Fibroblast of the conjunctiva (primary cell): ENCODE data around the gene IGSF11.

Experiments used
- DNase-seq: peaks from one replicate; pipeline ENCODE4 v3.0.0-alpha.2; 2010; ENCODE audit warnings: low read depth

The IGSF11 gene

GRCh38 chr3:118948146-118948545 is 86.5 kb downstream of the IGSF11 start:
- no peak for DNase-seq

DNA sequence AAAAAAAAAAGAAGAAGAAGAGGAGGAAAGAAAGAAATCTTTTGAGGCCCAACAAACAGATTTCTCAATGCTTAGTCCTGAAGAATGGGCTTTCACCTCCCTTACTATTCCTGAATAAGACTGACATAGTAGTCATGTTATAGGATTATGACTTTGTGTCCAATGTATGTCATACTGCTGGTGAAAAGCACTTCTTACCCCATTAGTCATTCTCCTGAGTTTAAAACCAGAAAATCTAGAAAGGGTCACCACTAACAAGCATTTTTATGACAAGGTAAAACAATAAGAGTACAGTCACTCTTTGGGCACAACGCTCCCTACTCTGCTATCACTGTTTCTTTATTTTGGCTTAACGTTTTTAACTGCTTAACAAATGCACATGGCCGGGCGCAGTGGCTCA is 88.2 kb downstream of the IGSF11 start:
- DNase-seq, result no peak

DNA sequence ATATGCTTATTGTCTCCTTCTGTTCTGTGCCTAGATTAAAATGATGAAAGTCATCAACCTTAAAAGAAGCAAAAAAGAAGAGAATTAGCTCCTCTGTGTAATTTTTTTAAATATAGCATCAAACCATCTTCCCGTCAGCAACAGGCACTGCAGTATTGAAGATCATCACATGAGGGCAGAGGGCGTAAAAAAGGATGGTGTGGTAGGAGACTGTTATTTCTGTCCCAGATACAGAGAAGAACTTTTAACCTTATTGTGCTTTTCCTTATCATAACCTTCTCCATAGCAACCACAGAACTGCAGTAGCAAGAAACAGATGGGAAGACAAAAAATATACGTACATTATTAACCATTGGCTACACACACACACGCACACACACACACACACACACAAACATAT is 88.8 kb downstream of the IGSF11 start:
- DNase-seq, result no peak

GRCh38 chr3:118943597-118943996 is 91.0 kb downstream of the IGSF11 start:
- no peak for DNase-seq

- DNase-seq, result no peak
Measured at GRCh38 chr3:118942671-118943070, 92.0 kb downstream of the IGSF11 start.

DNA sequence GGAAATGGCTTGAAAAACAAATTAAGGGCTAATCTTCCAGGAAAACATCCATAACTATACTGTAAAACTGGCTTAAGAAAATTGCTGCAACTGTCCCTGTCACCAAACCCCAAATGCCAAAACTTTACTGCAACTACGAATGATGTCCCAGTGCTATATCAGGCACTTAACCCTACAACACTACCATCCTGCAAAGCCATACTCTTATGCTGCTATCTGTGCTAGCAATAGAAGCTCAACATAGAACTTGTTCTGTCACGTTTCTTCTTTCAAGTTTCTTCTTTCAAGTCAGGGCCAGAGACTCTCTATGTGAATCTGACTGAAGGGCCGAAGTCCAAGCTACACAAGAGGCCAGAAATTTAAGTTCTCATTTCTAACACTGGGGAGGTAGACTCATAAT is 92.5 kb downstream of the IGSF11 start:
- DNase-seq, result no peak

GRCh38 chr3:118941236-118941635 is 93.4 kb downstream of the IGSF11 start:
- no peak for DNase-seq

GRCh38 chr3:118938183-118938961 is 96.3 kb downstream of the IGSF11 start:
- no peak for DNase-seq

- no peak for DNase-seq
Measured at GRCh38 chr3:118936811-118937210, 97.8 kb downstream of the IGSF11 start.

- DNase-seq, result no peak
Measured at GRCh38 chr3:118932822-118933558, 101.7 kb downstream of the IGSF11 start.

- DNase-seq, result no peak
Measured at GRCh38 chr3:118931996-118932395, 102.7 kb downstream of the IGSF11 start.

GRCh38 chr3:118927449-118927848 is 107.2 kb downstream of the IGSF11 start:
- DNase-seq, result no peak

DNA sequence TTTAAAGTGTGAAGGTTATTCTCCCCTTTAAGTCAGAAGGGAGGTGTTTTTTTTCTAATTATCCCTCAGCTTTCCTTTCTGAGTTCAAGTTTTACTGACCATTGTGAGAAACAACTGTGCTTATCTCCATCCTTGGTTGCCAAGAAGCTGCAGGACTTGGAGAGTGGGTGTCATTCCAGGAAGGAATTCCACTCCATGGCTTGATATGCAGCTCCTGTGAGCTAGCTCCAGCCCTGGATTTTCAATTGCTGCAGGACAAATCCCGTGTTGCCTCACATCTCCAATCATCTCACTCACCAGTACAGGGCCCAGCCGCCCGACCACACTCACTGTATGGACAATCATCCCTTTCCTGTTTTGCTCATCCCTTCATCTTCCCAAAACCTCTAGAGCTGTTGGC is 122.5 kb downstream of the IGSF11 start:
- no peak for DNase-seq

DNA sequence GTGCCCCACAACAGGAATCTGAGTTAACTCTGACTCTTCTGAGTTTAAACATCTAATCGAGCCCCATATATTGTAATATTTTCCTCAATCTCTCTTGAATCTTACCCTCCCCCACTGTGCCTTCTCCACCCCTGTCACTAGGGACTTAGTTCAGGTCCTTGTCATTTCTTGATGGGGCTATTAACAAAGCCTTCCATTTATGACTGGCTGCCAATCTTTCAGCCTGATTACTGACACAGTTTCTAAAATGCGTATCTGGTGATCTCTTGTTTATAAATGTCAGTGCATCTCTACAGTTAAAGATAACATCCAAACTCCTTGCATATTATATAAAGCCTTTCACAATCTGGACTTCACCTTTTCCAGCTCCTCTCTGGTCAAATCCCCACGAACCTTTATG is 124.3 kb downstream of the IGSF11 start:
- no peak for DNase-seq

GRCh38 chr3:118909763-118910162 is 124.9 kb downstream of the IGSF11 start:
- DNase-seq, result no peak

DNA sequence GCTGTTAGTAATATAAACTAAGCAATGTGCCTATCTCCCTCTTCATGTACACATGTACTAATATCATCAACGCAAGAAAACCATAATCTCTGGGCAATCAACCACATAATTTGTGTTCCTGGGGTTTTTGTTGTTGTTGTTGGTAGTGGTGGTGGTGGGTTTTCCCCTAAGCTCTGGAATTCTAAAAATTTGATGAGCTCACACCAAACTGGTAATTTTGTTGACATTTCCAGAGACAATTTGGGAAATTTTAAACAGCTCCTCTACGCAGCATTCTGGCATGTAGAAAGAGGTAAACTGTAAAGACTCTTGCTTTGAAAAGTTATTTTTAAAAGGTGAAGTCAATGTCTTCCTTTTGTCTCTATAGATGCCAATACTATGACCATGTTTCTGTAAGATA is 126.7 kb downstream of the IGSF11 start:
- no peak for DNase-seq

- DNase-seq, result no peak
Measured at GRCh38 chr3:118900737-118901525, 133.7 kb downstream of the IGSF11 start.

GRCh38 chr3:118890206-118890605 is 144.4 kb downstream of the IGSF11 start:
- no peak for DNase-seq

DNA sequence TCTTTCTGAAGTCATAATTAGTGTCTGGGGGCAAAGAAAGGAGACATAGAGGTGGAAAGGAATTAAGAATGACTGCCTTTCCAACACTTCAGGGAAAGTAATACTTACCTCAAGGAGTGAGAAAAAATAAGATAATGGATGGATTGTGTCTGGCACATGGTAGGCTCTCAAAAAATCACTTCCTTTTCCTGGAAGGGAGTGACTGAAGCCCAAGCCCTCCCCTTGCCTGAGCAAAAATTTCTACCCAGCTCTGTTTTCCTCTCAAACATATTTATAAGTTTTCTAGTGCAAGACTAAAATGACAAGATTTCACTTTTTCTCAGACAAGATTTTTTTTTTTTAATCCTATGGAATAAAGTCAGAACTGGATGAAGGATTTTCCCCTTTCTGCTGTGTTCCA is 145.0 kb downstream of the IGSF11 start:
- no peak for DNase-seq

GRCh38 chr3:118886708-118887107 is 147.9 kb downstream of the IGSF11 start:
- DNase-seq, result no peak

DNA sequence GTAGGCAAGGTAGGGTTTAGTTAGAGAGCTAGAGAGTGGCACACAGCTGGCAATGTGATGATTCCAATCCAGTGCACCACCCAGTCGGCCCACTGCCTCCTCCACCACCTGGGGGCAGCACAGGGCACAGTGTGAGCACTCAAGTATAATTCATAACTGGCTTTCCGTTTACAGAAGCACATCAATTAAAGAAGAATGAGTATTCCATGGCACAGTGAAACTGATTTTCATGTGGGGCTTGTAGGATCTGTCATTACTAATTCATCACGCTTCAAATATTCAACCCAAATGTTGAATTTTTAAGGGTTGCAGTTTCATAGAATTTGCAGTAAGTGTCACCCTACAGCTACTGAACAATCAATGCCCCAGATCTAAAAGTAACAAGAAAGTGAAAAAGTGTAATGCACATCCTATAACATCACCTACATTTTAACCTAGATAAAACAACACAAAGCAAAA is 149.9 kb downstream of the IGSF11 start:
- DNase-seq, result peak; percentile 10

DNA sequence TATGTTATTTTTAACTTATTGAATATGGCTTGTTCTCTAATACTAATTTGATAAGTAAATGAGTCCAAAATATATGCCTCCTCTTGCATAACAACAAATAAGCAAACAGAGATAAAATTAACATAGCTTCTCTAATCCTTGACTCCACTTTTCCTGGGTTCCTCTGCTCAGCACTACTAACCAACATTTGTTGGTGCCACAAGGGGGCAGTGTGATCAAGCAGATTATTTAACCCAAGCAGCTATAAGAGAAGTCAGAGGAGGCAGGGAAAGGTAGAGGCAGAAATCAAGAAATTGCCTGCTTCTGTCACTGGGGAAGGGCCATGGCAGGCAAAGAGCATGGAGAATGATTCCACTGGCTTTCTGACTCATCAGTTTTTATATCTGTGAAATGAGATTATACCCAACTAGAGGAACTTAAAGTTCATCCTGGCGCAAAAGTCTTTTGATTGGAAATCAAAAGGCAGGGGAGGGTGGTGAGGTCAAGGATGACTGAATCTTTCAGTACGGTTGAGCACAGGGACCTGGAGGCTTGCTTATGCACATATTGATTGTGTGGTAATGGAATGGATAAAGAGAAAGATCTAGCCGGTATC is 152.2 kb downstream of the IGSF11 start:
- peak; percentile 30 for DNase-seq
